Upper lobe of left lung (tissue), 4 donors: Measurements from ENCODE around the gene RPS23.

Source experiments
- EP300 ChIP-seq, 4 donors: sonication (generic); formaldehyde crosslinking; IDR thresholded peaks; one replicate each; pipeline ENCODE4 v1.5.1; 2017; ENCODE audit warnings: antibody characterized with exemption in 4 of 4, control low read depth in 2 of 4
- POLR2A ChIP-seq, 4 donors: fragments of 450-650 bp; IDR thresholded peaks; one replicate each; pipeline ENCODE4 v1.5.1; 2016 to 2017; ENCODE audit warnings: antibody characterized with exemption in 4 of 4, mild to moderate bottlenecking in 2 of 4
- POLR2AphosphoS5 ChIP-seq, 2 donors: sonication (generic); formaldehyde crosslinking; IDR thresholded peaks; one replicate each; pipeline ENCODE4 v1.5.1; 2017; ENCODE audit warnings: antibody characterized with exemption in 2 of 2
- TF ChIP-seq, protein P1 (sequence below), 6 experiments: fragments of 450-650 bp in 4 of 6; fragments of 200-600 bp in 2 of 6; sonication (generic) in 2 of 6; IDR thresholded peaks; one replicate each; pipeline ENCODE4 v1.5.1; 2016 to 2019; ENCODE audit warnings: antibody characterized with exemption in 6 of 6

DNA sequence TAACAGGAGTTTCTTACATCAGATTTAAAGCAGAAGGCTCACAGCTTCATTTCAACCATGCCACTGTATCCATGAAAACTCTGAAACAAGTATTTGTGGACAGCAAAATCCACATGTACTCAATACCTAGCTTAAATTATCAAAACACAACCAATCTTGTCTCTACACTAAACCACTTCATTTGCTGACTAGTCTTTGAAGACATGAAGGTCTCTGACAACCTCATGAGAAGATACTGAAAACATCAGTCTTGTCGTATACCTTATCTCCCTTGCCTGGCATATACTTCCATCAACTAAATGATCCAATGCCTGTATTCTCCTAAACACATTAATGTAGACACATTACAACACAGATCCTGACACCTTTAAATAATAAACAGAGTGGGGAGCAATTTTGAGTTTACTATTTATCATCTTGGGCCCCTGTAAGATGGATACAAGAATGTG, 2.9 kb downstream of the RPS23 start:
- TF ChIP-seq, protein P1, sequence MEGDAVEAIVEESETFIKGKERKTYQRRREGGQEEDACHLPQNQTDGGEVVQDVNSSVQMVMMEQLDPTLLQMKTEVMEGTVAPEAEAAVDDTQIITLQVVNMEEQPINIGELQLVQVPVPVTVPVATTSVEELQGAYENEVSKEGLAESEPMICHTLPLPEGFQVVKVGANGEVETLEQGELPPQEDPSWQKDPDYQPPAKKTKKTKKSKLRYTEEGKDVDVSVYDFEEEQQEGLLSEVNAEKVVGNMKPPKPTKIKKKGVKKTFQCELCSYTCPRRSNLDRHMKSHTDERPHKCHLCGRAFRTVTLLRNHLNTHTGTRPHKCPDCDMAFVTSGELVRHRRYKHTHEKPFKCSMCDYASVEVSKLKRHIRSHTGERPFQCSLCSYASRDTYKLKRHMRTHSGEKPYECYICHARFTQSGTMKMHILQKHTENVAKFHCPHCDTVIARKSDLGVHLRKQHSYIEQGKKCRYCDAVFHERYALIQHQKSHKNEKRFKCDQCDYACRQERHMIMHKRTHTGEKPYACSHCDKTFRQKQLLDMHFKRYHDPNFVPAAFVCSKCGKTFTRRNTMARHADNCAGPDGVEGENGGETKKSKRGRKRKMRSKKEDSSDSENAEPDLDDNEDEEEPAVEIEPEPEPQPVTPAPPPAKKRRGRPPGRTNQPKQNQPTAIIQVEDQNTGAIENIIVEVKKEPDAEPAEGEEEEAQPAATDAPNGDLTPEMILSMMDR (IDR thresholded peaks at IDR 0.05) = no peak
- no peak for TF ChIP-seq POLR2AphosphoS5 (IDR thresholded peaks at IDR 0.05)
- no peak for TF ChIP-seq POLR2A (IDR thresholded peaks at IDR 0.05)
- no peak for TF ChIP-seq EP300 (IDR thresholded peaks at IDR 0.05)
